Measurements from ENCODE around the gene SIRPA.

GRCh38 chr20:1870323-1870722 lies 24.9 kb upstream of the SIRPA start:
- TF ChIP-seq CTCF (IDR thresholded peaks at IDR 0.05; ENCODE audit: insufficient read depth, low read depth, low read length) (no peak), EZH2 (IDR thresholded peaks at IDR 0.05; ENCODE audit: insufficient read depth, low read length) (no peak)
